IMR-90 (cell line): ENCODE data around the gene STKLD1. TPM values are rescaled to one million over a fixed set of nuclear protein-coding genes. Genes with fewer than 3 reads are reported as not detected.

Source experiments
- ATAC-seq: fragments of 200-7000 bp; cut with Tn5 transposase; 2 replicates; pipeline ENCODE4 v1.9.1; 2020; ENCODE audit warnings: low read depth, mild to moderate bottlenecking, moderate library complexity
- BruUV-seq: library from RNA; stranded (reverse); fragments of 400-500 nt; replicated peaks from 2 replicates; lab custom pipeline; 2021; lab: Mats Ljungman, UMichigan
- CTCF ChIA-PET: fragments of 300-600 bp; formaldehyde crosslinking; extraction: SDS; loops from one replicate; lab custom pipeline; 2021; ENCODE audit warnings: antibody characterized with exemption; lab: Yijun Ruan, JAX
- POLR2A ChIA-PET: fragments of 300-600 bp; sonication (Branson Sonifier 250); formaldehyde crosslinking; loops from one replicate; lab custom pipeline; 2022; ENCODE audit warnings: antibody characterized with exemption; ENCODE audit not compliant: unreplicated experiment; lab: Charles Lee
- DNase-seq: peaks from one replicate; pipeline ENCODE4 v3.0.0; 2013
- H2AFZ ChIP-seq: replicated peaks from 2 replicates; pipeline ENCODE3; 2013; ENCODE audit warnings: low read length, mild to moderate bottlenecking; ENCODE audit not compliant: poor library complexity
- H2AK5ac ChIP-seq: 2 replicates; pipeline ENCODE4 v1.6.1; 2013; ENCODE audit warnings: low read depth, low read length, inconsistent platforms
- H2AK9ac ChIP-seq: replicated peaks from 2 replicates; pipeline ENCODE3; 2013; ENCODE audit warnings: mild to moderate bottlenecking, low read depth, low read length, moderate library complexity; ENCODE audit not compliant: poor library complexity
- H2BK120ac ChIP-seq: 2 replicates; pipeline ENCODE4 v1.6.1; 2013; ENCODE audit warnings: low read depth, low read length, inconsistent platforms
- H2BK15ac ChIP-seq: 3 replicates; pipeline ENCODE4 v1.6.1; 2013; ENCODE audit warnings: low read depth, low read length, inconsistent platforms
- H2BK20ac ChIP-seq: 2 replicates; pipeline ENCODE4 v1.6.1; 2013; ENCODE audit warnings: low read depth, mild to moderate bottlenecking, inconsistent platforms, low read length, moderate library complexity
- H2BK5ac ChIP-seq: 2 replicates; pipeline ENCODE4 v1.6.1; 2013; ENCODE audit warnings: mild to moderate bottlenecking, low read depth, low read length, inconsistent platforms; ENCODE audit not compliant: poor library complexity, severe bottlenecking
- H3K14ac ChIP-seq: replicated peaks from 2 replicates; pipeline ENCODE4 v1.6.1; 2013; ENCODE audit warnings: low read depth, low read length, inconsistent platforms
- H3K18ac ChIP-seq: 2 replicates; pipeline ENCODE4 v1.6.1; 2013; ENCODE audit warnings: low read depth, low read length, control low read depth
- H3K23ac ChIP-seq: 2 replicates; pipeline ENCODE4 v1.6.1; 2013; ENCODE audit warnings: low read depth, low read length, inconsistent platforms
- H3K27ac ChIP-seq: 2 replicates; pipeline ENCODE4 v1.5.1; 2013; ENCODE audit warnings: mild to moderate bottlenecking, control low read depth, low read length; ENCODE audit not compliant: insufficient read depth
- H3K27me3 ChIP-seq: 2 replicates; pipeline ENCODE4 v1.6.1; 2013; ENCODE audit warnings: low read length; ENCODE audit not compliant: control insufficient read depth, insufficient read depth
- H3K36me3 ChIP-seq: 2 replicates; pipeline ENCODE4 v1.6.1; 2013; ENCODE audit warnings: low read length, mixed read lengths; ENCODE audit not compliant: control insufficient read depth, insufficient read depth
- H3K4ac ChIP-seq: 2 replicates; pipeline ENCODE4 v1.6.1; 2013; ENCODE audit warnings: low read depth, low read length, inconsistent platforms
- H3K4me1 ChIP-seq: 2 replicates; pipeline ENCODE4 v1.6.1; 2013; ENCODE audit warnings: low read length, mixed read lengths; ENCODE audit not compliant: control insufficient read depth, insufficient read depth
- H3K4me2 ChIP-seq: 2 replicates; pipeline ENCODE4 v1.6.1; 2013; ENCODE audit warnings: low read depth, mild to moderate bottlenecking, control low read depth, low read length, moderate library complexity
- H3K4me3 ChIP-seq: 2 replicates; pipeline ENCODE4 v1.5.1; 2013; ENCODE audit warnings: low read depth, mild to moderate bottlenecking, control low read depth, low read length, moderate library complexity; ENCODE audit not compliant: insufficient read depth
- H3K56ac ChIP-seq: 2 replicates; pipeline ENCODE4 v1.6.1; 2013; ENCODE audit warnings: low read length, inconsistent platforms; ENCODE audit not compliant: insufficient read depth; ENCODE audit errors: extremely low read depth
- H3K79me1 ChIP-seq, 2 experiments: 2 replicates each; pipeline ENCODE4 v1.6.1; 2013; ENCODE audit warnings: low read length in 2 of 2, inconsistent platforms in 1 of 2, low read depth in 1 of 2
- H3K9ac ChIP-seq: 2 replicates; pipeline ENCODE4 v1.6.1; 2013; ENCODE audit warnings: low read depth, low read length, control low read depth
- H3K9me1 ChIP-seq: 2 replicates; pipeline ENCODE4 v1.6.1; 2013; ENCODE audit warnings: low read length, inconsistent platforms; ENCODE audit not compliant: insufficient read depth
- H3K9me3 ChIP-seq: 2 replicates; pipeline ENCODE4 v1.6.1; 2013; ENCODE audit warnings: low read length; ENCODE audit not compliant: control insufficient read depth, insufficient read depth
- H4K20me1 ChIP-seq: 2 replicates; pipeline ENCODE4 v1.6.1; 2013; ENCODE audit warnings: low read length, inconsistent platforms; ENCODE audit not compliant: insufficient read depth
- H4K5ac ChIP-seq: 2 replicates; pipeline ENCODE4 v1.6.1; 2013; ENCODE audit warnings: mild to moderate bottlenecking, low read depth, low read length, control low read depth
- H4K8ac ChIP-seq, 2 experiments: 2 replicates each; pipeline ENCODE4 v1.6.1; 2013; ENCODE audit warnings: low read depth in 2 of 2, low read length in 2 of 2, control low read depth in 1 of 2, inconsistent platforms in 1 of 2
- H4K91ac ChIP-seq: 2 replicates; pipeline ENCODE4 v1.6.1; 2013; ENCODE audit warnings: low read depth, low read length, inconsistent platforms; ENCODE audit not compliant: insufficient read depth
- BHLHE40 ChIP-seq: fragments of 150-350 bp; IDR thresholded peaks from 2 replicates; pipeline ENCODE4 v1.6.1; 2016; ENCODE audit warnings: mild to moderate bottlenecking, low read depth, low read length
- CHD1 ChIP-seq: IDR thresholded peaks from 2 replicates; pipeline ENCODE4 v1.6.1; 2012; ENCODE audit warnings: low read depth, low read length, improper control_type of control experiment
- FOS ChIP-seq: fragments of 150-350 bp; IDR thresholded peaks from 2 replicates; pipeline ENCODE4 v1.6.1; 2016; ENCODE audit warnings: low read depth, low read length
- MXI1 ChIP-seq: IDR thresholded peaks from 2 replicates; pipeline ENCODE4 v1.6.1; 2012; ENCODE audit warnings: low read depth, mild to moderate bottlenecking, low read length, moderate library complexity, borderline replicate concordance
- NFE2L2 ChIP-seq: fragments of 150-350 bp; IDR thresholded peaks from 2 replicates; pipeline ENCODE4 v1.6.1; 2016; ENCODE audit warnings: low read depth, mild to moderate bottlenecking, low read length
- RAD21 ChIP-seq: IDR thresholded peaks from 2 replicates; pipeline ENCODE4 v1.6.1; 2012; ENCODE audit warnings: low read length, improper control_type of control experiment
- RCOR1 ChIP-seq: IDR thresholded peaks from 2 replicates; pipeline ENCODE4 v1.6.1; 2012; ENCODE audit warnings: mild to moderate bottlenecking, low read length, improper control_type of control experiment; ENCODE audit not compliant: insufficient replicate concordance
- RFX5 ChIP-seq: IDR thresholded peaks from 2 replicates; pipeline ENCODE4 v1.8.0; 2012; ENCODE audit warnings: low read depth, mild to moderate bottlenecking, low read length, moderate library complexity
- WGBS, 2 experiments: methylation state at CpG; one replicate each; pipeline versions ENCODE4 v1.1.5 to v1.1.7; 2013; ENCODE audit warnings: missing lambda C conversion rate in 2 of 2; ENCODE audit not compliant: insufficient read length in 1 of 2; ENCODE audit errors: extremely low coverage in 2 of 2; 5-methylcytosine and 5-hydroxymethylcytosine counted together
- dilution Hi-C: fragments of 300-500 bp; cut with HindIII; formaldehyde crosslinking; loops from one replicate; pipeline ENCODE4 v1.14.3; 2018; ENCODE audit warnings: low sequenced_read_pairs; ENCODE audit not compliant: unreplicated experiment
- in situ Hi-C: fragments of 300-500 bp; cut with MboI; formaldehyde crosslinking; loops from 3 replicates; pipeline ENCODE4 v1.14.3; 2019; ENCODE audit warnings: low sequenced_read_pairs, inconsistent platforms, mixed read lengths
- intact Hi-C: fragments of 100-400 bp; cut with micrococcal nuclease; formaldehyde crosslinking; loops from 2 replicates; pipeline ENCODE4 v1.10.0; 2022
- polyA plus RNA-seq, 3 experiments: library from polyadenylated mRNA; depleted of rRNA; stranded (reverse); fragments of >200 nt; gene quantifications; 2 replicates each; pipeline ENCODE4 v1.2.3, GENCODE V29; 2012; ENCODE audit warnings: low replicate concordance in 1 of 3
- total RNA-seq: library from RNA; depleted of rRNA; stranded (reverse); fragments of >200 nt; gene quantifications from 2 replicates; pipeline ENCODE4 v1.2.3, GENCODE V29; 2012
- TF ChIP-seq, protein P1 (sequence below): conservative IDR thresholded peaks from 2 replicates; pipeline ENCODE4 v1.5.1; 2012; ENCODE audit warnings: mild to moderate bottlenecking, low read depth, low read length, improper control_type of control experiment
- TF ChIP-seq, protein P2 (sequence below): fragments of 150-350 bp; IDR thresholded peaks from 2 replicates; pipeline ENCODE4 v1.6.1; 2016; ENCODE audit warnings: low read depth, mild to moderate bottlenecking, low read length, moderate library complexity, borderline replicate concordance
- TF ChIP-seq, protein P3 (sequence below): fragments of 150-350 bp; IDR thresholded peaks from 2 replicates; pipeline ENCODE4 v1.6.1; 2017; ENCODE audit warnings: mild to moderate bottlenecking, antibody characterized with exemption, low read length, low read depth

STKLD1 gene
- total and polyA plus RNA-seq, 2 of the 4 experiments (the other 2 are of a cell fraction) = 0.54 to 0.65 TPM

DNA sequence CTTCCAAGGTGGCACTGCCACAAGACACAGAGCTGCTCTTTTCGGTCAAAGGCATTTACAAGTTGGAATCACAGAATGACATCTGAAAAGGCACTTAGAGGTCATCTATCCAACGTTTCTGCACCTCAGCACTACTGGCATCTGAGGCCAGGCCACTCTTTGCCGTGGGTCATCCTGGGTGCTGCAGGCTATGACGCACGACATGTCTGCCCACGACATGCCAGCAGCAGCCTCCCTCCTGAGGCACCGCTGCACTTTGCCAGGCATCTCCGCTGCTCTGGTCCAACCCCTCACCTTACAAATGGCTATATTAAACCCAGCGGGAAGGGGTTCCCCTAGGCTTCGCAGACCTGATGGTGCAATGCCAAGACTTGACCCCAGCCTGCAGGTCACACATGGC, 8.4 kb upstream of the STKLD1 start:
- TF ChIP-seq FOS (no peak), MXI1 (no peak), RAD21 (no peak), CHD1 (no peak), RCOR1 (no peak), RFX5 (no peak), BHLHE40 (no peak), NFE2L2 (no peak)
- TF ChIP-seq, protein P1, sequence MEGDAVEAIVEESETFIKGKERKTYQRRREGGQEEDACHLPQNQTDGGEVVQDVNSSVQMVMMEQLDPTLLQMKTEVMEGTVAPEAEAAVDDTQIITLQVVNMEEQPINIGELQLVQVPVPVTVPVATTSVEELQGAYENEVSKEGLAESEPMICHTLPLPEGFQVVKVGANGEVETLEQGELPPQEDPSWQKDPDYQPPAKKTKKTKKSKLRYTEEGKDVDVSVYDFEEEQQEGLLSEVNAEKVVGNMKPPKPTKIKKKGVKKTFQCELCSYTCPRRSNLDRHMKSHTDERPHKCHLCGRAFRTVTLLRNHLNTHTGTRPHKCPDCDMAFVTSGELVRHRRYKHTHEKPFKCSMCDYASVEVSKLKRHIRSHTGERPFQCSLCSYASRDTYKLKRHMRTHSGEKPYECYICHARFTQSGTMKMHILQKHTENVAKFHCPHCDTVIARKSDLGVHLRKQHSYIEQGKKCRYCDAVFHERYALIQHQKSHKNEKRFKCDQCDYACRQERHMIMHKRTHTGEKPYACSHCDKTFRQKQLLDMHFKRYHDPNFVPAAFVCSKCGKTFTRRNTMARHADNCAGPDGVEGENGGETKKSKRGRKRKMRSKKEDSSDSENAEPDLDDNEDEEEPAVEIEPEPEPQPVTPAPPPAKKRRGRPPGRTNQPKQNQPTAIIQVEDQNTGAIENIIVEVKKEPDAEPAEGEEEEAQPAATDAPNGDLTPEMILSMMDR = no peak
- TF ChIP-seq, protein P2, sequence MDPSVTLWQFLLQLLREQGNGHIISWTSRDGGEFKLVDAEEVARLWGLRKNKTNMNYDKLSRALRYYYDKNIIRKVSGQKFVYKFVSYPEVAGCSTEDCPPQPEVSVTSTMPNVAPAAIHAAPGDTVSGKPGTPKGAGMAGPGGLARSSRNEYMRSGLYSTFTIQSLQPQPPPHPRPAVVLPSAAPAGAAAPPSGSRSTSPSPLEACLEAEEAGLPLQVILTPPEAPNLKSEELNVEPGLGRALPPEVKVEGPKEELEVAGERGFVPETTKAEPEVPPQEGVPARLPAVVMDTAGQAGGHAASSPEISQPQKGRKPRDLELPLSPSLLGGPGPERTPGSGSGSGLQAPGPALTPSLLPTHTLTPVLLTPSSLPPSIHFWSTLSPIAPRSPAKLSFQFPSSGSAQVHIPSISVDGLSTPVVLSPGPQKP = no peak
- TF ChIP-seq, protein P3, sequence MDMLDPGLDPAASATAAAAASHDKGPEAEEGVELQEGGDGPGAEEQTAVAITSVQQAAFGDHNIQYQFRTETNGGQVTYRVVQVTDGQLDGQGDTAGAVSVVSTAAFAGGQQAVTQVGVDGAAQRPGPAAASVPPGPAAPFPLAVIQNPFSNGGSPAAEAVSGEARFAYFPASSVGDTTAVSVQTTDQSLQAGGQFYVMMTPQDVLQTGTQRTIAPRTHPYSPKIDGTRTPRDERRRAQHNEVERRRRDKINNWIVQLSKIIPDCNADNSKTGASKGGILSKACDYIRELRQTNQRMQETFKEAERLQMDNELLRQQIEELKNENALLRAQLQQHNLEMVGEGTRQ = no peak
- WGBS, 2 experiments = 93% methylated on average over 9 of the region's 10 CpGs; no CpG with 5 or more reads in 1 of the 2 experiments
- Histone ChIP-seq H3K79me1 (peaks cover 28 to 81% of the 10 kb centered on the region in 2 experiments), H2AFZ (peak overlapping the region; percentile 48), H3K56ac (no peak overlapping the region), H3K27ac (no peak overlapping the region), H2BK120ac (no peak overlapping the region), H3K4me3 (no peak overlapping the region), H4K8ac (no peak overlapping the region), H3K4me1 (peaks cover 12% of the 10 kb centered on the region), H3K9me1 (peaks cover 32% of the 10 kb centered on the region), H3K9me3 (no peaks in the 10 kb centered on the region), H3K4me2 (no peak overlapping the region), H3K4ac (no peak overlapping the region), H2AK5ac (no peak overlapping the region), H4K91ac (no peak overlapping the region), H3K14ac (no peak overlapping the region), H4K20me1 (peaks cover 96% of the 10 kb centered on the region), H2AK9ac (no peak overlapping the region), H3K9ac (no peak overlapping the region), H2BK5ac (no peak overlapping the region), H2BK15ac (no peak overlapping the region), H3K36me3 (peaks cover 84% of the 10 kb centered on the region), H3K18ac (no peak overlapping the region), H4K5ac (no peak overlapping the region), H3K23ac (no peak overlapping the region), H2BK20ac (no peak overlapping the region), H3K27me3 (no peaks in the 10 kb centered on the region)
- DNase-seq (no peak), ATAC-seq (no peak)
- POLR2A ChIA-PET = no interaction called here
- dilution Hi-C loops (no loop called here), intact Hi-C loops (no loop called here), in situ Hi-C loops (no loop called here)
- CTCF ChIA-PET = no interaction called here
- BruUV-seq = no TSS peak
